HG02678 (cell line): Measurements from ENCODE around the gene TASOR.
"Not testable (repeated sequence)": the region's sequence is repeated elsewhere in the genome, so short reads cannot be mapped to it uniquely, and the experiment has no call there.

ENCODE experiments used
- ATAC-seq: cut with Tn5 transposase; IDR thresholded peaks from one replicate; pipeline ENCODE4 v1.9.1; 2021; ENCODE audit warnings: mild to moderate bottlenecking, moderate library complexity; ENCODE audit not compliant: unreplicated experiment

Gene TASOR, protein sequence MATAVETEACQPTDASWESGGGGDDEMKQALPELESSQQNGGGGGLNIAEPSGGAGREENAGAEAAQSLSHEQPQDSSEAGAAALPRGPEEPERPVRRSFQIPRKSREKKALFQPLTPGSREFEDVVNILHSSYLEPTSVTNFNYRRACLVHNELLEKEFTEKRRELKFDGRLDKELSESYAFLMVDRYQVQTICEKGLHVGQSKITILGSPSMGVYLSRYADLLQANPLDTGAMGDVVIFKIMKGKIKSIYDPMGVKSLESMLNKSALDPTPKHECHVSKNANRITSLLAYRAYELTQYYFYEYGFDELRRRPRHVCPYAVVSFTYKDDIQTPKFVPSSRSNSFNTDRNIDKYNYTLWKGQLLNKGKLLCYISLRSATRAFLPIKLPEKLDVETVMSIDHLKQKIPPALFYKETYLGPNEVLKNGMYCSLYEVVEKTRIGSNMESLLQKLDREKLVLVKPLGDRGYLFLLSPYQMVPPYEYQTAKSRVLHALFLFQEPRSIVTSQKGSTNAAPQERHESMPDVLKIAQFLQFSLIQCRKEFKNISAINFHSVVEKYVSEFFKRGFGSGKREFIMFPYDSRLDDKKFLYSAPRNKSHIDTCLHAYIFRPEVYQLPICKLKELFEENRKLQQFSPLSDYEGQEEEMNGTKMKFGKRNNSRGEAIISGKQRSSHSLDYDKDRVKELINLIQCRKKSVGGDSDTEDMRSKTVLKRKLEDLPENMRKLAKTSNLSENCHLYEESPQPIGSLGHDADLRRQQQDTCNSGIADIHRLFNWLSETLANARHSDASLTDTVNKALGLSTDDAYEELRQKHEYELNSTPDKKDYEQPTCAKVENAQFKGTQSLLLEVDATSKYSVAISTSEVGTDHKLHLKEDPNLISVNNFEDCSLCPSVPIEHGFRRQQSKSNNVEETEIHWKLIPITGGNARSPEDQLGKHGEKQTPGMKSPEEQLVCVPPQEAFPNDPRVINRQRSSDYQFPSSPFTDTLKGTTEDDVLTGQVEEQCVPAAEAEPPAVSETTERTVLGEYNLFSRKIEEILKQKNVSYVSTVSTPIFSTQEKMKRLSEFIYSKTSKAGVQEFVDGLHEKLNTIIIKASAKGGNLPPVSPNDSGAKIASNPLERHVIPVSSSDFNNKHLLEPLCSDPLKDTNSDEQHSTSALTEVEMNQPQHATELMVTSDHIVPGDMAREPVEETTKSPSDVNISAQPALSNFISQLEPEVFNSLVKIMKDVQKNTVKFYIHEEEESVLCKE (N-terminal part only)

DNA sequence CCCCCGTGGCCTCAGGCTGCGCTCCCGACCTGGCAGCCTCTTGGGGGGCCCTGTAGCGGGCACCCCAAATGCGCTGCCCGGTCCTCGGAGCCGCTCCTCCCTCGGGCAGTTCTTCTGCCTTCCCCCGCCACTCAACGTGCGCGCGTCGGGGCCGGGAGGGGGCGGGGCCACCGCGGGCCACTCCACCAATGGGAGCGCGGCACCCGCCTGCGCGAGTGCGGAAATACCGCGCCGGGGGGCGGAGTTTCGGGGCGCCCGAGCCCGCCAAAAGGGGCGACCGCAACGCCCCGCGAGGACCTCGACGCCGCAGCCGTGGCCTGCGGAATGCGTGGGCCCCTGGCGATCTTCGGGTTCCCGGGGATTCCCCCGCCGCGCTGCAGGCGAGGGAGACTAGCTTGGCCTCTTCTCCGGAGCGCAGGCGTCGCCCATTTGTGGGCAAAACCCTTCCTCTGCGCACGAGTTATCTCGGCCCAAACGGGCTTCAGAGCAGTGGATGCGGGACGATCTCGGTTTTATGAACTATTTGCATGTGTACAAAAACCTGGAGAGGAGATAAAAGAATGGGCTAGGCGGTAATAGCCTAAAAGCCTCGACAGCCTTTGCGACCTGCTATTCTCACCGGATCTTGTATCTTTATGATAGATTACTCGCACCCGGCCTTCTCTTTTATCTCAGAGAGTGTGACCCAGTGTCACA is at the start of gene TASOR:
Gene TASOR, minus strand, starts transcription at position 144 of the 696 bp plus-strand sequence. CDS start 259 bp downstream, outside the sequence.
- ATAC-seq = peak; percentile 77

DNA sequence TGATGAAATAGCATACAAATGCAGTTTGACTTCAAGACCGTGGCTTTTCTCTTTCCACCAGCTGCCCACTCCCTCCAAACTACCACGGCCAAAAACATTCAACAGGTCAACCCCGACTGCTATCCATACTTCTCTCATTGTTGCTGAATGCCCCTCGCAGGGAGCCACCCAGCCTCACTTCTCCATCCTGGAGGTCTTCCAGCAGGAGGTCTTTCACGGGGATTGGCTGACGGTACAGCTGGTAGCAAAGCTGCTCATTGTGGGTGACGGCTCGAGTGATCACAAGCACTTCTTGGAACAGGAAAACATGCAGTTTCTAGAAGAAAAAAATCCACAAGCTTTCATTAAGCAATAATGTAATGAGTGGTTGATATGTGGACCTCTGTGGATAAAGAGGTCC is 49.0 kb upstream of the TASOR start:
- ATAC-seq = no peak

DNA sequence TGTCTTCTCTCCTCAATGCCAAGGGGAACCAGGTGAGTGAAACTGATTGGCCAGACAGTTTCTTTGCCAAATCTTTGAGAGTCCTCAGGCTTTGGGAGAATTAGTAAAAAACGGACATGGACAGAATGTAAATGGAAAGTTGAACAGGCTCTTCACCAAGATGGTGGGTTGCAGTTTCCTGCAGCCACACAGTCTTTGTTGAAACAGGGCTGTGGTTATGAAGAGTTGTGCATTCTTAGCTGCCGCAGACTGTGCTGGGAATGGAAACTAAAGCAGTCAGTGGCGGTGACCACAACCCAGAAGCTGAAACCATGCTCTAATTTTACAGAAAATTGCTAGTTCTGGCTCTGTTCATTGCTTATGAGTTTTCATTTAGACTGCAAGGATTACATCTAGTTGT is 42.1 kb upstream of the TASOR start:
- peak; percentile 99 for ATAC-seq

DNA sequence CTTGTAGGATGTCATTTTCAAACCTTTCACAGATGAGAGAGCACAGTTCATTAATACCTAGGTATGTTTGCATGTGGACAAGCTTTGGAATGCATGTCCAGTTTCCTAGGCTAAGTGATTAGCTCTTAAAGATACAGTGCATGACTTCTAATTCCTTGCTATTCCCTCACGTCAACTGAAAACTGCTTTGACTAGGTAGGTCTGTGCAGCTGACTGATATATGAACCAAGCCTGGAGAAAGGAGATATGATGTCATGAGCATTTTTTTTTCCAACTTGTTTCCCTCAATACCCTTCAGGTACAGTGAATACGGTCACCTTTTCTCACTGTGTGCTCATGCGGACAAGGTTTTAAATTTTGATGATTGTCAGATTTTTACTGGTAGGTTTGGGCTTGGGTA is 41.6 kb upstream of the TASOR start:
- no peak for ATAC-seq

DNA sequence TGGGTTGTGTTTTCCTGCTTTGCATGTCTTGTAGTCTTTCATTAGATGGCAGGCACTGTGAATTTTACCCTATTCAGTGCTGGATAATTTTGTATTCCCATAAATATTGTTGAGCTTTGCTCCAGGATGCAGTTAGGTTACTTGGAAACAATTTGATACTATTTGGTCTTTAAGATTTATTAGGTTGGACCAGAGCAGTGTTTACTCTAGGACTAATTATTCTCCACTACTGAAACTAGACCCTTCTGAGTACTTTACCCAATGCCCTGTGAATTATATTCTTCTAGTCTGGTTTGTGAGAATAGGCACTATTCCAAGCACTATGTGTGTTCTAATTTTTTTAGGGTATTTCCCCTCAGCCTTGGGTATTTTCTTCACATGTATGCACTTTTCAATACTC is 37.8 kb upstream of the TASOR start:
- ATAC-seq = no peak

DNA sequence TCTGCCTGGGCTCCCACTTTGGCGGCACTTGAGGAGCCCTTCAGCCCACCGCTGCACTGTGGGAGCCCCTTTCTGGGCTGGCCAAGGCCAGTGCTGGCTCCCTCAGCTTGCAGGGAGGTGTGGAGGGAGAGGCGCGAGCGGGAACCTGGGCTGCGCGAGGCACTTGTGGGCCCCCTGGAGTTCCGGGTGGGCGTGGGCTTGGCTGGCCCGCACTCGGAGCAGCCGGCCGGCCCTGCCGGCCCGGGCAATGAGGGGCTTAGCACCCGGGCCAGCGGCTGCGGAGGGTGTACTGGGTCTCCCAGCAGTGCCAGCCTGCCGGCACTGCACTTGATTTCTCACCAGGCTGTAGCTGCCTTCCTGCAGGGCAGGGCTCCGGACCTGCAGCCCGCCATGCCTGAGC is 35.7 kb upstream of the TASOR start:
- ATAC-seq = not testable (repeated sequence)

DNA sequence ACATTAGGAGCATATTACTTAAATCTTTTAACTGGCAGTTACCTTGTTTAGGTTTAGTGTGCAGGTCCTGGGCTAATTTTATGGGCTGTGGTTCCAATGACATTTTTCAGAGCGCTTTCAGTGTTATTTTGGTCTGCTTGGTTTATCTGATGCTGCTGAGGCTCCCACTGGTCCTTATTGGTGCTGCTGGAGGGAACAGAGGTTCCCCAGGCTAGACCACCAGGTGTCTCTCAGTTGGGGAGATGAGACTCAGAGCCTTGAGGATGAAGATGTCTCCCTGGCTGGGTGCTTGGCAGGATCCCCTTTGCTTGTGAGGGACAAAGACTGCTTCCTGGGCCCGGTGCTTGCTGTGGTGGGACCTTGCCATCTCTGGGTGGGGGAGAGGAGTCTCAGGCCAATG is 28.3 kb upstream of the TASOR start:
- ATAC-seq = no peak

DNA sequence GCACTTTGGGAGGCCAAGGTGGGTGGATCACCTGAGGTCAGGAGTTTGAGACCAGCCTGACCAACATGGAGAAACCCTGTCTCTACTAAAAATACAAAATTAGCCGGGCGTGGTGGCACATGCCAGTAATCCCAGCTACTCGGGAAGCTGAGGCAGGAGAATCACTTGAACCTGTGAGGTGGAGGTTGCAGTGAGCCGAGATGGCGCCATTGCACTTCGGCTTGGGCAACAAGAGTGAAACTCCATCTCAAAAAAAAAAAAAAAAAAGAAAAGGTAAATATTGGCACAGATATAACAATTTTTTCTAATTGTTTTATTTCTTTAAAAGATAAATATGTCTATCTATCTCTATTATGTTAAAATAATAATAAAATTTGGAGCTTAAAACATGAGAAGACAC is 24.3 kb upstream of the TASOR start:
- not testable (repeated sequence) for ATAC-seq

DNA sequence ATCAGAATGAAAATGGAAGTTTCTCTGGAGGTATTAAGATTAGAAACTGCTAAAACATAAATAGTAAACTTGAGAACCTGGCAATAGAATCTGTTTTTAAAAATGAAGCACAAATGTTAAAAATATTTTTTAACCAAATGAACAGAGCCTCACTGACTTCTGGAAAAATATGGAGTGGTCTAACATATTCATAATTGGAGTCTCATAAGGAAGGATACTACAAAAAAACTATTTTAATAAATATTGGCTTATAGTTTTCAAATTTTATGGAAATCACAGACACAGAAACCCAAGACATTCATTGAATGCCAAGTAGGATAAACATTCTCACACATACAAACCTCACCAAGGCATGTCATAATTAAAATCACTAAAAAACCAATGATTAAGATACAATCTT is 23.6 kb upstream of the TASOR start:
- no peak for ATAC-seq

DNA sequence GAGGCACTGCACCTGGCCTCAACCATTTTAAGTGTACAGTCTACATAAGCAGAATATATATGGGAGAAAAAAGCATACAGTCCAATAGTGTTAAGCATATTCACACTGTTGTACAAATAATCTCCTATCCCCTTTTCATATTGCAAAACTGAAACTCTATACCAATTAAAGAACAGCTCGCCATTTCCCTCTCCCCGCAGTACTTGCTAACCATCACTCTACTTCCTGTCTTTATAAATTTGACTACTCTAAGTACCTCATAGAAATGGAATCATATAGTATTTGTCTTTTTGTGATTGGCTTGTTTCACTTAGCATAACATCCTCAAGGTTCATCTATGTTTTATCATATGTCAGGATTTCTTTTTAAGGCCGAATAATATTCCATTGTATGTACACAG is 21.6 kb upstream of the TASOR start:
- ATAC-seq = no peak

DNA sequence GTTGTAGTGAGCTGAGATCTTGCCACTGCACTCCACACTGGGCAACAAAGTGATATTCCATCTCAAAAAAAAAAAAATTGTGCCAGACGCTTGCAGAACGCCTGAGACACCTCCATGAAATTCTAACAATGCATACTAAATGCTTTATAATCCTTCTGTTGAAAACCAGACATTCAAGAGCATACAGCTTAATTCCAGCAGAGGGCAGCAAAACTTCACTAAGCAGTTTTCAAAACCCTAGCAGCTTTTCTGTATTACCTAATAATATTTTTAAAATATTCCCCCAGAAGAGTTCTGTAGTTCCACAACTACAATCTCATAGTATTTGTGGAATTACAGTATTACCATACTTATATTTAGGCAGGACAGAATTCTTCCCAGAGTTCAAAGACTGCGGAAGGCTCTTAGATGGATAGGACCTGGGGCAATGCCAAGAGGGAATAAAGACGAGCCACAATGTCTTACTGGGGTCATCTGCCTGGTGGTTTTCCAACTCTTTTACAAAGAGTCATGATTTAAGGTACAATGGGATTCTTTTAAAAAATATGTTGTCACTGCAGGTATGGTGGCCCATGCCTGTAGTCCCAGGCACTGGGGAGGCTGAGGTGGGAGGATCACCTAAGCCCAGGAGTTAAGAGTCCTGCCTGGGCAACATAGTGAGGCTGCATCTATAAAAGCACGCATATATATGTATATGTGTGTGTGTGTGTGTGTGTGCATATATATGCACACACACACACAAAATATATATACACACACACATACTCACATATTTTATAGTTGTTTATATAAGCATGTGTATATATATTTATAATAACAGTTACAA is 19.6 kb upstream of the TASOR start:
- no peak for ATAC-seq

DNA sequence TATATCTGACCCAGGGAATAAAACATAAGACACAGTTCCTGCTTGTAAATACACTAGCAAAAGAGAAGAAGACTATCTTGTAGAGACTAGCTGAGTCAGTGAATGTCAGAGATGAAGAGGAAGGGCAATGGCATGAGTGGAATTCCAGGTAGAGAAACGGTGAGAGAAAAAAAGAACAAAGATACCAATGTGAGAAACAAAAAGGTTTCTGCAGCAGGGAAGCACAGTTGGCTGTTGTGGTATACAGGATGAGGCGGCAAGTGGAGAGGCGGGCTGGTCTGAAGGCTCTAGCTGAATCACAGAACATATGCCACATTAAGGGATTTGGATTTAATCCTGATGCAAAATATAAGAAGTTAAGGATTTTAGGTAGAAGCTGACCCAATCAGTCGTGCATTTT is 17.1 kb upstream of the TASOR start:
- ATAC-seq = no peak

DNA sequence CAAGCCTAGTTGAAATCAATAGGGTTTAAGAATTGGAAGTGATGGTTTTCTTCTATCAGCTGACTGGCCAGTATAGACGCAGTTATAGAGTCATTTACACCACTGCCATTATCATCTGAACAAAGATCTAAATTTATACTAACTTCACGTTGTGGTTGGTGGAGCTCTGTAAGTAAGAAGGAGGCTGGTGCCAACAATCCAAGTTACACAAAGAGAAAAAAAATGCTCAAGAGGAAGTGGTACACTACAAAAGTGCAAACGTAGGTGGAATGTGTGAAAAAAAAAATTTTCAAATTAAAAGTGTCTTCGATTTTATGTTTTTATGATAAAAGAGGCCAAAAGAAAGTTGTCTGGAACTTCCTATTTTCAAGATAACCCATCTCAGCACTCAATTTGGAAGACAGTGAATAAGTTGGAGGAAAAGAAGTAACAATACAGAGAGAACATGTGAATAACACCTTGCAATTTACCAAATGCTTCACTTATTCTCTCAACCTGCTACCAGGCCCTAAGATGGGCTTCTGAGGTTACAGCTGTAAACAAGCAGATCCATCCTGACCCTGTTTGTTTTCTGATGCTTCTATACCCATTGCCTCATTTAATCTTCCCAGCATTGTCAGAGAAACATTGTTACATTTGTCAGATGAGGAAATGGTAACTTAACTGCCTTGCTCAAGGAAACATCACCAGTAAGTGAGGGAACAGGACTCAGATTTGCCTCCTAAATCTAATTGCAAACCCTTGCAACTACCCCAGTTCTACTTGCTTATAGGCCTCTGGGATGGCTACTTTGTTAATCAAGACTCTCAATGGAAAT is 12.0 kb upstream of the TASOR start:
- ATAC-seq = no peak

DNA sequence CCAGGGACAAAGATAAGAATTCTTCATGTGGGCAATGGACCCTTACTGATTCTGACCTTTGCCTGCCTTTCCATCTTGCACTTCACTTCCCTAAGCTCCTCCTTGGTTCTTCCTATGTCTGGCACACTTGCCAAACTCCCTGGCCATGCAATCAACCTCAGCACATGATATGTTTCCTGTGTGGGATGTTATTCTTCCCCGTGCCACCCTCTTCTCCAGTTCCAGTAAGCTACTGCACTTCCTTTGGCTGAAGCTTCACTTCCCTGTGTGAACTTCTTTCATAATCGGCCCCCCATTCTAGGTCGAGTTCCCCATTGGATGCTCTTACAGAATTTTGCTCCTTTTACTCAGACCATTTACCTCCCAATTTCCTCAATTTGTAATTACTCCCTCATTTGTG is 10.7 kb upstream of the TASOR start:
- ATAC-seq = no peak

DNA sequence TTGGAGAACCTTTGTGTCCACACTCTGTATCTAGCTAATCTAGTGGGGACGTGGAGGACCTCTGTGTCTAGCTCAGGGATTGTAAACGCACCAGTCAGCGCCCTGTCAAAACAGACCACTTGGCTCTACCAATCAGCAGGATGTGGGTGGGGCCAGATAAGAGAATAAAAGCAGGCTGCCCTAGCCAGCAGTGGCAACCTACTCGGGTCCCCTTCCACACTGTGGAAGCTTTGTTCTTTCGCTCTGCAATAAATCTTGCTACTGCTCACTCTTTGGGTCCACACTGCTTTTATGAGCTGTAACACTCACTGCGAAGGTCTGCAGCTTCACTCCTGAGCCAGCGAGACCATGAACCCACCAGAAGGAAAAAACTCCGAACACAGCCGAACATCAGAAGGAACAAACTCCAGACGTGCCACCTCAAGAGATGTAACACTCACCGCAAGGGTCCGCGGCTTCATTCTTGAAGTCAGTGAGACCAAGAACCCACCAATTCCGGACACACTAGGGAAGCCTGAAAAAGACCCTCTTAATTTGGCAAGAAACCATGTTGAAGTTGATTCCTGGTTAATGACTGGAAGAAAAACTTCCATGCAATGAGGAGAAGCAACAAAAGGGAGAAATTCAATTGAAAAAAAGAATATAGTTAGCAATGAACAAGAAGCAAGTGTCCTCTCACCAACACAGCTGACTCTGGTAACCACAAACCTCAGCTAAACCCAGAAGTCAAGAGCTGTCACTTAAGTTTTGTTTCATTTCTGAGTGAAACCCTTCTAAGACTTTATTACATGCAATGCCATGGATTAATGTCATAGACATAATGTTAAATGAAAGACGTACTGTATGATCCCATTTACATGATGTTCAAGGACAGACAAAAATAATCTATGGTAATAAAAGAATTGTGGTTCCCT is 9.7 kb upstream of the TASOR start:
- peak; percentile 85 for ATAC-seq

DNA sequence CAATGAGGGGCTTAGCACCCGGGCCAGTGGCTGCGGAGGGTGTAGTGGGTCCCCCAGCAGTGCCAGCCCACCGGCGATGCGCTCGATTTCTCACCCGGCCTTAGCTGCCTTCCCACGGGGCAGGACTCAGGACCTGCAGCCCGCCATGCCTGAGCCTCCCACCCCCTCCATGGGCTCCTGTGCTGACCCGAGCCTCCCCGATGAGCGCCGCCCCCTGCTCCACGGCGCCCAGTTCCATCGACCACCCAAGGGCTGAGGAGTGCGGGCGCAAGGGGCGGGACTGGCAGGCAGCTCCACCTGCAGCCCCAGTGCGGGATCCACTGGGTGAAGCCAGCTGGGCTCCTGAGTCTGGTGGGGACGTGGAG is 8.9 kb upstream of the TASOR start:
- not testable (repeated sequence) for ATAC-seq

DNA sequence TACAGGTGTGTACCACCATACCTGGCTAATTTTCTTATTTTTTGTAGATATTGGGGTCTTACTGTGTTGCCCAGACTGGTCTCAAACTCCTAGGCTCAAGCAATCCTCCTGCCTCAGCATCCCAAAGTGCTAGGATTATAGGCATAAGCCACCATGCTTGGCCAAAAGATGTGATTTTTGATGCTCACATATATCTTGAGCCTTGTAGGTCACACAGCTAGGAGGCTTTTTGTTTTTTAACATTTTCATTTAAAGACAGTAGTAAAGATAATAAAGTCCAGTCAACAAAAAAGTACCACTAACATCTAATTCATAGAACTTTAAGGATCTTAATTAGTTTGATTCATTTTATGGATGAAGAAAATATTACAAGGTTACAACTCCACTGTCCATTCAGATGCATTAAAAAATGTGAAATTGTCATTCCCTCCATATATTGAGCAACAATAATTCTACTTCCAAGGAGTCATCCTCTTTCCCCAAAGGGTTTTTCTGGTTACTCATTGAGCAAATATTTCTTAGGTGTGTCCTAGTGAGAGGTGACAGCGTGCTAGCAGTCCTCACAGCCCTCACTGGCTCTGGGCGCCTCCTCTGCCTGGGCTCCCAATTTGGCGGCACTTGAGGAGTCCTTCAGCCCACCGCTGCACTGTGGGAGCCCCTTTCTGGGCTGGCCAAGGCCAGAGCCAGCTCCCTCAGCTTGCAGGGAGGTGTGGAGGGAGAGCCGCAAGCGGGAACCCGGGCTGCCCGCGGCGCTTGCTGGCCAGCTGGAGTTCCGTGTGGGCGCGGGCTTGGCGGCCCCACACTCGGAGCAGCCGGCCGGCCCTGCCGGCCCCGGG is 8.3 kb upstream of the TASOR start:
- no peak for ATAC-seq
